HG03565 (cell line): ENCODE measurements around the gene B3GAT1.
"Not testable (repeated sequence)": the region's sequence is repeated elsewhere in the genome, so short reads cannot be mapped to it uniquely, and the experiment has no call there.

Experiments used
- ATAC-seq: cut with Tn5 transposase; IDR thresholded peaks from one replicate; pipeline ENCODE4 v1.9.1; 2021; ENCODE audit warnings: mild to moderate bottlenecking, moderate library complexity; ENCODE audit not compliant: unreplicated experiment

B3GAT1 gene, protein sequence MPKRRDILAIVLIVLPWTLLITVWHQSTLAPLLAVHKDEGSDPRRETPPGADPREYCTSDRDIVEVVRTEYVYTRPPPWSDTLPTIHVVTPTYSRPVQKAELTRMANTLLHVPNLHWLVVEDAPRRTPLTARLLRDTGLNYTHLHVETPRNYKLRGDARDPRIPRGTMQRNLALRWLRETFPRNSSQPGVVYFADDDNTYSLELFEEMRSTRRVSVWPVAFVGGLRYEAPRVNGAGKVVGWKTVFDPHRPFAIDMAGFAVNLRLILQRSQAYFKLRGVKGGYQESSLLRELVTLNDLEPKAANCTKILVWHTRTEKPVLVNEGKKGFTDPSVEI

DNA sequence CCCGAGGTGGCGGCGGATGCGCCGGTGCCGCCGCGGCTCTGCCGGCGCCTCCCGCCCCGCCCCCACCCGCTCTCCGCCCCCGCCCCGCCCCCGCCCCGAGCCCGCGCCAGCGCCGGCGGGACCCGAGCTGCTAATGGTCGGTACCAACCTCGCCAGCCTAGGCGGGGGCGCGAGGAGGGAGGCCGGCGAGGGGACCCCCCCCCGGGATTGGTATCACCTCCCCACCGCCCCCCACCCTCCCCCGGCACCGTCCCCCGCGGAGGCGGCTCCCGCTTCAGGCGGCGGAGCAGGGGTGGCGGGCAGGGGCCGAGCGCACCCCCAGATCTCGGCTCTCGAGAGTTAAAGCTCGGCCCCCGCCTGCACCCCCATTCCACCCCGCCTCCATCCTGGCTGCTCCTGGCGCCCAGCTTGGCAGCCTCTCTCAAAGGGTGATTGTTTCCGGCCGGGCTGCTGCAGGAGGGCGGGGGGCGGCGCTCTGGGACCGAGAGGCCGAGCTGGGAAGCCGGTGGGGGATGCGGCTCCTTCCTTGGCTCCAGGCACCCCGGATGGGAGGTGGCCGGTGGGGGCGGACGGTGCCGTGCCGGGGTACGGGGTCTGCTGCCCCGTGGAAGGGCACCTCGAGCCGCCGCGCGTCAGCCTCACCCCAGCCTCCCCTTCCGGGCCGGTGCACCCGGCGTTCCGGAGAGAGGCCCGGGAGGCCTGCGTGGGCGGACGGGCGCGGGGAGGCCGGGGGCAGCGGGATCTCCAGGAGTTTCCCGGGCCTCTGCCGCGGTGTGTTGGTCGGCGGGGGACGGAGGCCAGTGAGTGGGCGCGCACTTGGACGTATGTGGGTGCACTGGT is at the start of gene B3GAT1:
B3GAT1 (minus strand) TSS at position 40 of the 840 bp plus-strand sequence. CDS start 24,583 bp downstream, outside the sequence.
- no peak for ATAC-seq

DNA sequence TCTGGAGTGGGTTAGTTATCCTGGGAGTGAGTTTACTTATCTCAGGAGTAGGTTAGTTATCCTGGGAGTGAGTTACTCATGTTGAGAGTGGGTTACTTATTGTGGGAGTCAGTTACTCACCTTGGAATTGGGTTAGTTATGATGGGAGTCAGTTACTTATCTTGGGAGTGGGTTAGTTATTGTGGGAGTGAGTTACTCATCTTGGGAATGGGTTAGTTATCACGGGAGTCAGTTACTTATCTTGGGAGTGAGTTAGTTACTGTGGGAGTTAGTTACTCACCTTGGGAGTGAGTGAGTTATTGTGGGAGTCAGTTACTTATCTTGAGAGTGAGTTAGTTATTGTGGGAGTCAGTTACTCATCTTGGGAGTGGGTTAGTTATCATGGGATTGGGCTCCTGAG is 49.6 kb upstream of the B3GAT1 start:
- ATAC-seq = no peak

DNA sequence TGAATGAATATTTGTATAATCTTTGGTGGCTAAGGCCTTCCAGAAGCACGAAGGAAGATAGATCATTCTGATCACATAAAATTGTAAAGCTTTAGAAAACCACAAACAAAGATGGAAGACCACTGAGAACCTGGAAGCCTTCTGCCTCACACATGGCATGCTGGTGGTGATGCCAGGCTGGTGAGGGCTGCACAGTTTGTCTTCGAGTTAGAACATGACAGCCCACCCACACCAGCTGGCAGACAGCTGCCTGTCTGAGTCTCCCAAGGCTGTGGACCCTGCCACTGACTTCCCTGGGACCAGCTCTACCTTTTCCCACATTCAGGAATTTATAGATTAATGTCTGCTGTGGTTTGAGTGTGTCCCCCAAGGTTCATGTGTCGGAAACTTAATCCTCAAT is 48.8 kb upstream of the B3GAT1 start:
- ATAC-seq = no peak

DNA sequence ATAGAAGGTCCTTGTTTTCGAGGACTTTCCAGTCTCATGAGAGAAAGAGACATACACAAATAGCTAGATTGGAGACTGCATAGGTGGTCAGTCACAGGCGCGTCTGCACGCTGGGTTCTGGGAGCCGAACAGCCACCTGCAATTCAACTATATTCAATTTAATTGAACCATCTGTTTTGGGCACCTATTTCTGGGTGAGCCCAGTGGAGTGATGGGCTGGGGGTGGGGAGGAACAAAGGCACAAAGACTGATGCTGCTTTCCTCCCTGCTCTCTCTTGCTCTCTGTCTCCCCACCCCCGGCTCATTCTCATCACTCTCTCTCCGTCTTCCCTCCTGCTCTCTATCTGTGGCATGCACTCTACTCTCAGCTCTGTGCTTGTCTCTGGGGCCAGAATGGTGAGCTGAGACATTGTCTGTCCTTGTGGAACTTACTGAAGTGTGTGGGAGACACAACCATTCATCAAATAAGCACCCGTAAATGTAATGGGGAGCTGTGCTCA is 48.1 kb upstream of the B3GAT1 start:
- no peak for ATAC-seq

DNA sequence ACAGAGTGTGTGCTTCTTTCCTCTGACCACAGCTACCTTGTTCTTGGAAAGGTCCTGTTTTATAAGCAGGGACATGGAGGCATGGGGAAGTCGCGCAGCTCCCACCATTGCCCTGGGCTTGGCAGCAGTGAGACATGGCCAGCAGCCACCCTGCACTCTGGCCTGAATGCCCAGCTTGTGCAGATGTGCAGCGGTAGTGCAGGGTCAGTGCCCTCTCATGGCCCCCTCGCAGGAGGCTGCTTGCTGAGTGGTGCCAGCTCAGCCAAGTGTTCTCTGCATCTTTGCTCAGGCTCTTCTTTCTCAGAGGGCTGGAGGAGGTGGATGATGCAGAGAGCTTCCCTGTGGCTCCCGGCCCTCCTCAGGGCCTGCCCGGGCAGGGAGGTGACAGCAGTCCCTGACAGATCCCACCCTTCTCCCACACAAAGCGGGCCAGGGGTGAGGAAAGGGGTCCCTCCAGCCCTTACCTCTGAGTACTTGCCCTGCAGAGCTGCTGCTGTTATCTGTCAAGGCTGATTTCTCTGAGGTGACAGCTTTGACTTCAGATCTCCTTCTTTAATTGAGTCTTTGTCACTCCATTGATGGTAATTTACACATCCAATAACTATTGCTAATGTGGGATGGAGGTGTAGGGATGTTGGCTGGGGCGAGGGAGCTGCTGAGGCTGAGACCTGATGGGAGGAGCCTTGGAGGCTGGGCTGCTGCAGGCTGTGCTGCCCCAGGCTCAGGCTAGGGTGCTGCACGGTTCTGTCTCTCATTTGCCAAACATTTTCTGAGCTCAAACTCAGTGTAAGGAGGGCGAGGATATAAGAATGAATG is 47.4 kb upstream of the B3GAT1 start:
- no peak for ATAC-seq

DNA sequence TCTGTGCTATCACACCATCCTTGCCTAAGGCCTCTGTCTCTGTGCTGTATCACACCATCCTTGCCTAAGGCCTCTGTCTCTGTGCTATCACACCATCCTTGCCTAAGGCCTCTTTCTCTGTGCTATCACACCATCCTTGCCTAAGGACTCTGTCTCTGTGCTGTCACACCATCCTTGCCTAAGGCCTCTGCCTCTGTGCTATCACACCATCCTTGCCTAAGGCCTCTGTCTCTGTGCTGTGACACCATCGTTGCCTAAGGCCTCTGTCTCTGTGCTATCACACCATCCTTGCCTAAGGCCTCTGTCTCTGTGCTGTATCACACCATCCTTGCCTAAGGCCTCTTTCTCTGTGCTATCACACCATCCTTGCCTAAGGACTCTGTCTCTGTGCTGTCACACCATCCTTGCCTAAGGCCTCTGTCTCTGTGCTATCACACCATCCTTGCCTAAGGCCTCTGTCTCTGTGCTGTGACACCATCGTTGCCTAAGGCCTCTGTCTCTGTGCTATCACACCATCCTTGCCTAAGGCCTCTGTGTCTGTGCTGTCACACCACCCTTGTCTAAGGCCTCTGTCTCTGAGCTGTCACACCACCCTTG is 45.5 kb upstream of the B3GAT1 start:
- ATAC-seq = not testable (repeated sequence)

DNA sequence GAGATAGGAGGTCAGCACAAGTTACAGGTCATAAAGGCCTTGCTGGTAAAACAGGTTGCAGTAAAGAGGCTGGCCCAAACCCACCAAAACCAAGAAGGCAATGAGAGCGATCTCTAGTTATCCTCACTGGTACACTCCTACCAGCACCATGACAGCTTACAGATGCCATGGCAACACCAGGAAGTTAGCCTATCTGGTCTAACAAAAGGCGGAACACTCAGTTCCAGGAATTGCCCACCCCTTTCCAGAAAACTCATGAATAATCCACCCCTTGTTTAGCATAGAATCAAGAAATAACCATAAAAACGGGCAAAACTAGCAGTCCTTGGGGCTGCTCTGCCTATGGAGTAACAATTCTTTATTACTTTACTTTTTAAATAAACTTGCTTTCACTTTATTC is 43.5 kb upstream of the B3GAT1 start:
- no peak for ATAC-seq

DNA sequence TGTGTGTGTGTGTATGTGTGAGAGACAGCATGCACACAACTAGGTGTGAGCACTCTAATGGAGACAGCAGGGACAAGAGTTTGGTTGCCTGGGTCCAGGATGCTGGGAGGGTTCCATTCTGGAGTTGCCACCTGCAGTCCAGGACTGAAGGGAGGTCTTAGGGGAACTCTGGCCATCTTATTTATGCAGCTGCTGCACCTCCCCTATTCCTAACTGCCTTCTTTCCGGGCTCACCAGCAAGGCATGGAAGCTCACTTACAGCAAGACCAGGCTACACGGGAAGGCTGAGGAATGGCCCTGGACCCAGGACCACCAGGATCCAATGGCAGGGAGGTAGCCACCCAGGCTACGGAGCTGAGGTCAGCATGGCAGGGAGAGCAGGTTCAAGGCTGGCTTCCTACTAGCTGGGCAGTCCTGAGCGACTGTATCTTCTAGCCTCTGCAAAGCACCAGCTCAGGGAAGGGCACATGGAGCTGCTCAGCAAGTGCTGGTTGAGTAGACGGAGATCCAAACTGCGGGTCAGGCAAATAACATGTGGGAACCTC is 42.2 kb upstream of the B3GAT1 start:
- no peak for ATAC-seq

DNA sequence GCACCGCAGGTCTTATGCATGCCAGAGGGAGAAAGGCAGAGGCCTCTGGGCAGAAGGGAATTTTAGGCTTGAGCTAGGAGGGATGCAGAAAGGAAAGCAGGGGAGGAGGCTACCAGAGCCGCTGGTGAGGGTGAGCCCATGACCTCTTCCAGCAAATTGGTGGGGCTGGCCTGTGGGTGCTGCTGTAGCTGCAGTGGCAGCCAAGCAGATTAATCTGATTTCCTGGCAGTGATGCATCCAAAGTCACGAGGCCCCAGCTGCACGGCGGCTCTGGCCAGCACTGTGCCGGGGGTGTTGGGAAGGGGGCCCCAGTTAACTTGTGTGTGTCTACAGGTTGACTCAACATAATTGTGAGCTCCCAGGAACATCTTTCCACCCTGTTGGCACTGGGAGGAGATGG is 41.4 kb upstream of the B3GAT1 start:
- ATAC-seq = no peak

DNA sequence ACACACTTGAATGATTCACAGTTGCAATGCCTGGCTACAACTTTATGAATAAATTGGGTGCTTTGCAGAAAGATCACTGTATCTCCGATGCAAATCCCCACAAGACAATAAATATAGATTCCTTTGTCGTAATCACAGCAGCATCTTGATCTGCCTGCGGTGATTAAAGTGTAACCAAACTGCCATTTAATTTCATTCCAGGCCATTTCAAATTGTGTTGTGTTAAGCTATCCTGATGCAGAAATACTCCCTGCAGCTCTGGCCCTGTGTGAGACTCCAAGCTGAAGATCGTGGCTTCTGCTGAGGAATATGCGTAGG is 40.8 kb upstream of the B3GAT1 start:
- ATAC-seq = no peak

DNA sequence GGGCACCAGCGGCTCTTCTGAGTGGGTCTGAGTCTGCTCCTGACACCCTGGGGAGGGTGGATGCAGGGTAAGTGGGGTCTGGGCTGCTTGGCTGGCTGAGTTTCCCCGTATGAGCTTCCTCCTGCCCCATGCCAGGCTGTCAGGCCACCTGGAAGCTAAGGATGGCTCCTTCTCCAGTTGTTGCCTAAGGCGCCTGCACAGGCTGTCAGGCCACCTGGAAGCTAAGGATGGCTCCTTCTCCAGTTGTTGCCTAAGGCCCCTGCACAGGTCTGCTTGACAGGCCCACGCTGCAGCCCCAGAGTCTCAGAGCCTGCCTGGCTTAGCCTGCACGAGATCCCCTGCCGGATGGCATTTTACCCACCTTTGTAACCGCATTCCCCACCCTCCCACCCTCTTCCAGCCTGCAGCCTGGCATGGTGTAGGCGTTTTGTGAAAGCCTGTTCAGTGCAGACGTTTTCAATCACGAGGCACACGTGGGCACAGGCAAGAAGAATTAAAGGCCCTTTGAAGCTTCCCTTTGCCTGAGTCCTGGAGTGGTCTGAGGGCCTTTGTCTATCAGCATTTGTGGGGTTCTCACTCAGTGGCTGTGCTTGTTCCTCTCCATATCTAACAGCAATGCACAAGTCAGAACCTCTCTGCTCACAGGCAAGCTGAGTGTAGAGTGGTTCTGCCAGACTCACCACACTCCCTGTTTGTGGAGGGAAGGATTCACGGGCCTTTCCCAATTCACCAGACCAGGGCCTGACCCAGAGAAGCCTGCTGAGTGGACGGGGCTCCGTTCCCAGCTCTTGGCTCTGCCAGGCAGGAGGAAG is 40.2 kb upstream of the B3GAT1 start:
- ATAC-seq = no peak

DNA sequence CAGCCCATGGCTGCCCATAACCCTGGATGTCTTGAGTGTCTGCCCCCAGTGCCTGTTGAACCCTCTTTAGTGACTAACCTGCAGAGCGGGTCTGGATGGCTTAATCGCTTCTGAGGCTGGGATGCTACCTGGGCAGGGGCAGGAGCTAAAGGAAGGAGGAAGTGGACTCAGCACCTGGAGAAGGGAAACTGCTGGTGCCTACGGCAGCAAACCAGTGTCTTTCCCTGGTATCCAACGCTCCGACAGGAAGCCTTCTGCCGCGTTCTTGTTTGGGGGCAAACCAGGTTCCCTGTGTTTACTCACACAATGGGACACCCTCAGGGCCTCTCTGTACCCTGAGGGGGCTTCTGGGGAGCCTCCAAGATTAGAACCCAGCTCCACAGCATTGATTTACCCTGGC is 38.1 kb upstream of the B3GAT1 start:
- no peak for ATAC-seq

DNA sequence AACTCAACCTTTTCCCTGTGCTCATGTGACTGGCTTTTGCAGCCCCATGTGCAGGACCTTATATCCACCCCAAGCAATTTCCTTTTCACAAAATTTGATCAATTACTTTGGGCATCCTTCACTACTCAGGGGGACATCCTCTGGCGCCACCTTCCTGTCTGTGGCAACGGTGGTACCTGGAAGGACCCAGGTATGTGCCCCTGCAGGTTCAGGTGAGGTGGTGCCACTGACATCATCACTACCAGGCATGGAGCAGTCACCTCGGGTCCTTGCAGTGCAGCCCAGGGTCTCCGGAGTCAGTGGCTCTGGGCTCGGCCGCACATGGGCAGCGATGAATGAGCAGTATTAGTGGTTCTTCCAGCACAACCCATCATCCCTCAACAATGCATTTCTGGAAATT is 37.7 kb upstream of the B3GAT1 start:
- no peak for ATAC-seq

DNA sequence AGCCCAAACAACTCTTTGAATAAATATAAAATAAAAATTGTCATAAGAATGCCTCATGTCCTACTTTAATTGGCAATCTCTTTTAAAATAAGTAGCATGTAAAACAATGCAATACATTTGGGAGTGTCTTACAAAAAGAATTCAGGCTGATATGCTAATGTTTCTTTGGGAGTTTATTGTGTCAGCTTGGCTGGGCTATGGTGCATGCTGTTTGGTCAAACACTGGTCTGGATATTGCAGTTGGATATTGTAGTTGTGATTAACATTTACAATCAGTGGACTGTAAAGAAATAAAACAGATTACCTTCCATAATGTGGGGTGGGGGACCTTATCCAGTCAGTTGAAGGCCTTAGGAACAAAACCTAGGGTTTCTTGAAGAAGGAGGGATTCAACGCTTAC is 37.0 kb upstream of the B3GAT1 start:
- ATAC-seq = no peak

DNA sequence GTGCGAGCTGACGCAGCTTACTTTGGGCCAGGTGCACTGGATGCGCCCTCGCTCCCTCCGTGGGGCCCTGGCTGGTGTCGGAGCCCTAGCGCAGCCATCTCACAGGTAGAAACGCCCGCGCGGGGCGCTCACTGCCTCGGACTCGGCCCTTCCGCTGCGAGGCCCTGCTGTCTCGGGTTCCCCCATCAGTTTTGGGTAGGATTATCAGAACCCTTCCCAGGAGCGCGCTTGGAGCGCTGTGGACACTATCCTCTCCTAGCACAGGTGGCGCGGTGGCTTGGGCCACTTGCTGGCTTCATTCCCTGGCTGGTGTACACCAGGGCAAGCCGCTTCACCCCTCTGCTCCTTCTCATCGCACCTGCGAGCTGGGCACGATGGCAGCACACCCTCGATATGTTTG is 35.7 kb upstream of the B3GAT1 start:
- no peak for ATAC-seq

DNA sequence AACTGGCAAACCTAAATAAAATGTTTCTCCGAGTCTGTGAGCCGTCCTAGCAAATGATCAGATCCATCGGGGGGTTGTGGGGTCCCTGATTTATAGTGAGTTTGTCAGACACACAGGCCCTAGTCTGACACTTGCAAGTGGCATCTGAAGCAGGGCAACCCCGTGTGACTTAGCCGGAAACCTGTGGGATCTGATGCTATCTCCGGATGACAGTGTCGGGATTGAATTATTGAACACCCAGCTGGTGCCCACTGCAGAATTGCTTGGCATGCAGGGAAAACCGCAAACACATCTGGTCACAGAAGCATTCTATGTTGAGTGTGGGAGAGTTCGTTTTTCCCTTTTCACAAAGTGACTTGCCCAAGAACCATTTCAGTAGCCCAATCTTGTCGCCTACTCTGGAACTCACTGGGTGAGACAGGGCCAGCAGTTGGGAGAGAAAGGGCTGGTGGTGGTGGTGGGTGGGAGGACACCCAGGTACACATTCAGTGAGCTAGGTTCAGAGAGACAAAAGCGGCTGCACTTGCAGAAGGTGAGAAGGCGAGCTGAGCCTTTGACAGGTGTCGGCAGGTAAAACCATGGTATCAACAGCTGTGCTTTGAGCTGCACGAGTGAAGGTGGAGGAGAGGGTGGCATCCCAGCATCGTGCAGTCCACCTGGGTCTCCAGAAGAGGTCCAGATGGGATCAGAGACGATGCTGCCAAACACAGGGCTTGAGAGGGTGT is 33.7 kb upstream of the B3GAT1 start:
- ATAC-seq = no peak

DNA sequence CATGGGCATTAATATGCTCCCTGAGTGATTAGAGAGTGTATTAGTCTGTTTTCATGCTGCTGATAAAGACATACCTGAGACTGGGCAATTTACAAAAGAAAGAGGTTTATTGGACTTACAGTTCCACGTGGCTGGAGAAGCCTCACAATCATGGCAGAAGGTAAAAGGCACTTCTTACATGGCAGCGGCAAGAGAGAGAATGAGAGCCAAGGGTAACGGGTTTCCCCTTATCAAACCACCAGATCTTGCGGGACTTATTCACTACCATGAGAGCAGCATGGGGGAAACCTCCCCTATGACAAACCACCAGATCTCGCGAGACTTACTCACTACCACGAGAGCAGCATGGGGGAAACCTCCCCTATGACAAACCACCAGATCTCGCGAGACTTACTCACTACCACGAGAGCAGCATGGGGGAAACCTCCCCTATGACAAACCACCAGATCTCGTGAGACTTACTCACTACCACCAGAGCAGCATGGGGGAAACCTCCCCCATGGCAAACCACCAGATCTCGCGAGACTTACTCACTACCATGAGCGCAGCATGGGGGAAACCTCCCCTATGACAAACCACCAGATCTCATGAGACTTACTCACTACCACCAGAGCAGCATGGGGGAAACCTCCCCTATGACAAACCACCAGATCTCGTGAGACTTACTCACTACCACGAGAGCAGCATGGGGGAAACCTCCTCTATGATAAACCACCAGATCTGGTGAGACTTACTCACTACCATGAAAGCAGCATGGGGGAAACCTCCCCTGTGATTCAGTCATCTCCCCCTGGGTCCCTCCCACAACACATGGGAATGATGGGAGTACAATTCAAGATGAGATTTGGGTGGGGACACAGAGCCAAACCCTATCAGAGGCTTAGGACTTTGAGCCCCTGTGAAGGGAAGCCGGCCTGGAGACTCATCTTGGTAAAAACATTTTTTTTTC is 32.4 kb upstream of the B3GAT1 start:
- not testable (repeated sequence) for ATAC-seq

DNA sequence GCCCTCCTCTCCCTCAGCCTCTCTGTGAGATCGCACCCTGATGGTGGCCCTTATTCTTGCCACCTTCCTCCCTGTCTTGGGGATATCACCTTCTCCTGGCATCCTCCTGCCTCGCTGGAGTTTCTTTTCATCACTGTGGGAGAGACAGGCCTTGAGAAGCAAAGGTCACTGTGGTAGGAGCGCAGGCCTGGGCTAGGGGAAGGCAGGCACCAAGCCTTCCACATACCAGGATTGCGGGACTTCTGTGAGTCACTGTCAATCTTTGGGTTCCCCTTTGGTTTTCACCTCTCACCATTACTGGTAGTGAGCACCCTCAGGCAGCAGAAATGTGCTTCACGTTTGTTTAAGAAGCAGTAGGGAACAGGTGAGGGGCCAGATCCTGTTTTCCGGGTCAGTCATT is 31.2 kb upstream of the B3GAT1 start:
- ATAC-seq = no peak
